PC-9 (cell line): ENCODE results near the gene MAPKAPK2. TPM values are rescaled to one million over a fixed set of nuclear protein-coding genes. Genes with fewer than 3 reads are reported as not detected.

Experiments
- BruUV-seq: library from RNA; stranded (reverse); fragments of 400-500 nt; replicated peaks from 2 replicates; lab custom pipeline; 2021; lab: Mats Ljungman, UMichigan
- CTCF ChIA-PET: fragments of 300-600 bp; sonication (Branson Sonifier 250); formaldehyde crosslinking; loops from one replicate; lab custom pipeline; 2022; ENCODE audit warnings: antibody characterized with exemption; lab: Charles Lee
- POLR2A ChIA-PET: fragments of 300-600 bp; sonication (Branson Sonifier 250); formaldehyde crosslinking; loops from one replicate; lab custom pipeline; 2022; ENCODE audit warnings: antibody characterized with exemption; ENCODE audit not compliant: unreplicated experiment; lab: Charles Lee
- DNase-seq, 2 experiments: peaks; one replicate each; pipeline versions ENCODE4 v3.0.0 to v3.0.0-alpha.2; 2015 to 2022; ENCODE audit warnings: mixed read lengths in 1 of 2
- H2AFZ ChIP-seq: fragments of 200-600 bp; sonication (generic); 2 replicates; pipeline ENCODE4 v1.8.1; 2017; ENCODE audit warnings: antibody characterized with exemption
- H3F3A ChIP-seq: fragments of 200-600 bp; sonication (generic); 2 replicates; pipeline ENCODE4 v1.8.1; 2017; ENCODE audit warnings: antibody characterized with exemption, mild to moderate bottlenecking, low read depth; ENCODE audit not compliant: insufficient read depth
- H3K27ac ChIP-seq: fragments of 200-600 bp; sonication (generic); 2 replicates; pipeline ENCODE4 v1.6.1; 2016; ENCODE audit warnings: mixed run types
- H3K27me3 ChIP-seq: fragments of 200-600 bp; sonication (generic); 2 replicates; pipeline ENCODE4 v1.6.1; 2016; ENCODE audit warnings: low read depth, mixed run types; ENCODE audit not compliant: insufficient read depth
- H3K36me3 ChIP-seq: fragments of 200-600 bp; sonication (generic); 2 replicates; pipeline ENCODE4 v1.6.1; 2016; ENCODE audit warnings: low read depth, mixed run types
- H3K4me1 ChIP-seq: fragments of 200-600 bp; sonication (generic); replicated peaks from 2 replicates; pipeline ENCODE4 v1.6.1; 2016; ENCODE audit warnings: mixed run types; ENCODE audit not compliant: insufficient read depth
- H3K4me2 ChIP-seq: fragments of 200-600 bp; sonication (generic); 2 replicates; pipeline ENCODE4 v1.6.1; 2017; ENCODE audit warnings: mixed run types
- H3K4me3 ChIP-seq: fragments of 200-600 bp; sonication (generic); 2 replicates; pipeline ENCODE4 v1.6.1; 2016; ENCODE audit warnings: mixed run types
- H3K79me2 ChIP-seq: fragments of 200-600 bp; sonication (generic); 2 replicates; pipeline ENCODE4 v1.6.1; 2017; ENCODE audit warnings: low read depth, mixed run types
- H3K9me2 ChIP-seq: fragments of 200-600 bp; sonication (generic); 2 replicates; pipeline ENCODE4 v1.8.1; 2017; ENCODE audit warnings: mild to moderate bottlenecking; ENCODE audit not compliant: insufficient read depth
- H3K9me3 ChIP-seq: fragments of 200-600 bp; sonication (generic); 2 replicates; pipeline ENCODE4 v1.8.1; 2016; ENCODE audit warnings: low read depth; ENCODE audit not compliant: insufficient read depth
- H4K20me1 ChIP-seq: fragments of 200-600 bp; sonication (generic); 2 replicates; pipeline ENCODE4 v1.8.1; 2017; ENCODE audit not compliant: insufficient read depth
- CTCF ChIP-seq: fragments of 200-600 bp; sonication (generic); conservative IDR thresholded peaks from 2 replicates; pipeline ENCODE4 v1.6.1; 2017; ENCODE audit warnings: mixed run types, antibody characterized with exemption, mild to moderate bottlenecking, moderate library complexity
- EZH2 ChIP-seq: fragments of 200-600 bp; sonication (generic); IDR thresholded peaks from 2 replicates; pipeline ENCODE4 v1.8.0; 2017; ENCODE audit warnings: antibody characterized with exemption, low read depth
- intact Hi-C: fragments of 100-400 bp; cut with micrococcal nuclease; formaldehyde crosslinking; loops from one replicate; pipeline ENCODE4 v1.10.0; 2022; ENCODE audit not compliant: unreplicated experiment
- total RNA-seq: library from RNA; stranded (reverse); gene quantifications from 2 replicates; pipeline ENCODE4 v1.2.3, GENCODE V29; 2021

MAPKAPK2 gene
- total RNA-seq, 1 experiment from 2014 or later: 62.6 TPM

- no peak for DNase-seq
- H3K4me3 ChIP-seq: no peak overlapping the region
- H3K27ac ChIP-seq: no peak overlapping the region
- CTCF ChIA-PET: interaction anchor here (0.6 kb wide), 1 partner anchor 158 kb away, joined by 3 read pairs; no protein-coding TSS in a partner anchor
- H3K79me2 ChIP-seq: no peaks in the 10 kb centered on the region
- POLR2A ChIA-PET: interaction anchor here (0.6 kb wide), 1 partner anchor 377 kb away, joined by 6 read pairs; no protein-coding TSS in a partner anchor
- H4K20me1 ChIP-seq: no peaks in the 10 kb centered on the region
- H3K4me2 ChIP-seq: no peak overlapping the region
- H2AFZ ChIP-seq: no peak overlapping the region
- no peaks in the 10 kb centered on the region for H3K4me1 ChIP-seq
- H3K36me3 ChIP-seq: no peaks in the 10 kb centered on the region
- BruUV-seq: no TSS peak
- 0 out of 2 replicates have a peak, but pooled peaks cover 5% of the 10 kb centered on the region for H3K27me3 ChIP-seq
- intact Hi-C loops: no loop called here
- no peaks in the 10 kb centered on the region for H3F3A ChIP-seq
- no peaks in the 10 kb centered on the region for H3K9me3 ChIP-seq
- TF ChIP-seq CTCF (no peak), EZH2 (no peak)
- no peaks in the 10 kb centered on the region for H3K9me2 ChIP-seq
Measured at GRCh38 chr1:206668351-206668750, 16.4 kb upstream of the MAPKAPK2 start.

- H3K4me3 ChIP-seq: no peak overlapping the region
- ChIA-PET CTCF (interaction anchor here (1.6 kb wide), 1 partner anchor 34 kb away, joined by 4 read pairs; the partner anchor contains the start of gene DYRK3), POLR2A (no interaction called here)
- no peak for TF ChIP-seq EZH2
- no peak for TF ChIP-seq CTCF
- 0 out of 2 replicates have a peak, but pooled peaks cover under 1% of the 10 kb centered on the region for H3K4me1 ChIP-seq
- no peaks in the 10 kb centered on the region for H3K36me3 ChIP-seq
- H3K27ac ChIP-seq: no peak overlapping the region
- H3F3A ChIP-seq: peaks cover under 1% of the 10 kb centered on the region; the same call in 1 of the 2 replicates
- no peak for DNase-seq
- intact Hi-C loops: no loop called here
- H3K9me3 ChIP-seq: no peaks in the 10 kb centered on the region
- no peak overlapping the region for H3K4me2 ChIP-seq
- no peak overlapping the region for H2AFZ ChIP-seq
- H3K9me2 ChIP-seq: no peaks in the 10 kb centered on the region
- H3K79me2 ChIP-seq: no peaks in the 10 kb centered on the region
- no TSS peak for BruUV-seq
- H4K20me1 ChIP-seq: no peaks in the 10 kb centered on the region
- H3K27me3 ChIP-seq: no peaks in the 10 kb centered on the region
Measured at GRCh38 chr1:206668874-206669410, 15.8 kb upstream of the MAPKAPK2 start.

- no peak overlapping the region for H3K27ac ChIP-seq
- no TSS peak for BruUV-seq
- ChIA-PET POLR2A (no interaction called here), CTCF (interaction anchor here (0.5 kb wide), 1 partner anchor 45 kb away, joined by 4 read pairs; no protein-coding TSS in a partner anchor)
- H3K9me3 ChIP-seq: no peaks in the 10 kb centered on the region
- peaks cover 9% of the 10 kb centered on the region; the same call in 1 of the 2 replicates for H3F3A ChIP-seq
- intact Hi-C loops: no loop called here
- no peak overlapping the region for H3K4me2 ChIP-seq
- no peaks in the 10 kb centered on the region for H3K9me2 ChIP-seq
- no peak for TF ChIP-seq CTCF
- no peak for DNase-seq
- H2AFZ ChIP-seq: no peak overlapping the region
- H3K79me2 ChIP-seq: no peaks in the 10 kb centered on the region
- H3K36me3 ChIP-seq: no peaks in the 10 kb centered on the region
- H3K4me1 ChIP-seq: peaks cover 17% of the 10 kb centered on the region
- no peaks in the 10 kb centered on the region for H4K20me1 ChIP-seq
- no peaks in the 10 kb centered on the region for H3K27me3 ChIP-seq
- H3K4me3 ChIP-seq: no peak overlapping the region
Measured at GRCh38 chr1:206672011-206672688, 12.6 kb upstream of the MAPKAPK2 start.
